GM18951 (cell line): ENCODE data around the gene MRPL36.
"Not testable (repeated sequence)": the region's sequence is repeated elsewhere in the genome, so short reads cannot be mapped to it uniquely, and the experiment has no call there.

ENCODE experiments used
- POLR2A ChIP-seq: IDR thresholded peaks from 4 replicates; pipeline ENCODE4 v1.6.1; 2011; ENCODE audit warnings: mild to moderate bottlenecking; ENCODE audit not compliant: insufficient read length, insufficient read depth; ENCODE audit errors: extremely low read depth
- in situ Hi-C: fragments of 300-500 bp; cut with MboI; formaldehyde crosslinking; loops from one replicate; pipeline ENCODE4 v1.12.0; 2022; ENCODE audit warnings: low sequenced_read_pairs, mixed read lengths, inconsistent platforms; ENCODE audit not compliant: unreplicated experiment

Gene MRPL36

DNA sequence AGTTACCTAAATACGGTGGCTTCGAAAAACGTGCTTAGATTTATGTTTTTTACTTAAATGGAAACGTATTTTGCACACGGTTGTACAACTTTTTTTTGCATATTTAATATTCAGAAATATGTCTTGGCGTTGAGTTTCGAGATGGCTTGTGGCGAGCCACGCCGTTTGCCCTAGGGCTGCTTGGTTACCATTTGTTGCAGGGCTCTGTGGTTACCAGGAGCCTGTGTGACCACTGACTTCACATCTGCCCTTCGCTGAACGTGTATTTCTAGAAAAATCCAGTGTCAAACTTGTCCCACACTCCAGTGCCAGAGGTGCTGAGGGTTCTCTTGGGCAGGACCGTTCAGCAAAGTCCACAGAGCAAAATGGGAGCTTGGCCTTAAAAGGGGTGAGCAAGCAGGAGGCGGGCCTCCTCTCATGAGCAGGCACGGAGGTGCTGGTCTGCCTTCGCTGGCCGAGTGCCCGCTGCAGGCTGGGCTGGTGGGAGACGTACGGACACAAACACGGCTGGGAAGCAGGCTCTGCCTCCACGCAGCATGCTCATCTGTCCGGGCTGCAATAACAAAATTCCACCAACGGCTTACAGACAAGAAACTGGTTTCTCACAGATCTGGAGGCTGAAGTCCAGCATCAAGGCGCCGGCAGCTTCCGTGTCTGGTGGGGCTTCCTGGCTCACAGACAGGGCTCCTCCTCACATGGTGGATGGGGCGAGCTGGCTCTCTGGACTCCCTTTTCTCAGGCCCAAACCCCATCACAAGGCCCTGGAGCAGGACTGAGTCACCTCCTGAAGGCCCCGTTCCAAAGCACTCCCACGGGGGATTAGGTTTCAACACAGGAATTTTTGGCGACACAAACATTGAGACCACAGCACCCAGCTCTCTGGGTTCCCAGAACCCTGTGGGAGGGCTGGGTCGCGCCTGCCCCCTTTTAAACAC is 5.4 kb downstream of the MRPL36 start:
- in situ Hi-C loops = no loop called here
- TF ChIP-seq POLR2A = no peak

DNA sequence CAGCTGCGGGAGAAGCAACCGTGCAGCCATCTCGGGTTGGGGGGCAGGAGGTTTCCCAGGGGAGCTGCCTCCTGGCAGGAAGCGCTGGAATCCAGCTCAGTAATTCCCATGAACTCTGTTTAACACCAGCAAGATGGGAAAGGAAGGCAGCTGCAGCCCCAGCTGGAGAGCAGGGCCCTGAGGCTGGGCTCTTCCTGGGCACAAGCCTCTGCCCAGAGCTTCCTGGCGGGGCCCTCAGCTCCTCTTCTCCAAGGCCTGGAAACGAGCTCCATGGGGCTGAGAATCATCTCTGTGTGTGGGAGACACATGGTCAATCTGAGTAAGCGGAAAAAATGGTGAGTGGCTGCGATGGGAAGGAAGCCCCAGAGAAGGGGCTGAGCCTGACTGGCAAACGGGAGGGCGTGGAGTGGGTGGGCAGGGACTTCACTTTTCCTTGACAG is 6.3 kb downstream of the MRPL36 start:
- no peak for TF ChIP-seq POLR2A
- in situ Hi-C loops = no loop called here

DNA sequence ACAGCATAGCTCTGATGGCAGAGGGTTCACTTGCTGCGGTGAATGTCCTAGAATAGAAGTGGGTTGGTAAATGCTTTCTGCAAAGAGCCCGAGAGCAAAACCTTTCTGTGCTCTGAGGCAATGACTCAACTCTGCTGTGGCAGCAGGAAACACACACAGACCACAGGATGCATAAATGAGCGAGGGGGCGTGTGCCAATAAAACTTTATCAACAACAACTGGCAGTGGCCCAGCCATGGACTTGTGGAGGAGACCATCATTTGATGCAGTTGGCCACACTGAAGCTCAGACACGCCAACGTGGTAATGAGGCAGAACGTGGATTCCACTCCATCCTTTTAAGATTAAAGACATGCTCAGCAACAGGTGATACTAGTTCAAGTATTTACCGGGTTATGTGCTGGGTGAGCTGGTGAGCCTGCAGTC is 6.8 kb downstream of the MRPL36 start:
- TF ChIP-seq POLR2A = no peak
- in situ Hi-C loops = no loop called here

GRCh38 chr5:1791176-1791575 is 8.5 kb downstream of the MRPL36 start:
- in situ Hi-C loops = no loop called here

DNA sequence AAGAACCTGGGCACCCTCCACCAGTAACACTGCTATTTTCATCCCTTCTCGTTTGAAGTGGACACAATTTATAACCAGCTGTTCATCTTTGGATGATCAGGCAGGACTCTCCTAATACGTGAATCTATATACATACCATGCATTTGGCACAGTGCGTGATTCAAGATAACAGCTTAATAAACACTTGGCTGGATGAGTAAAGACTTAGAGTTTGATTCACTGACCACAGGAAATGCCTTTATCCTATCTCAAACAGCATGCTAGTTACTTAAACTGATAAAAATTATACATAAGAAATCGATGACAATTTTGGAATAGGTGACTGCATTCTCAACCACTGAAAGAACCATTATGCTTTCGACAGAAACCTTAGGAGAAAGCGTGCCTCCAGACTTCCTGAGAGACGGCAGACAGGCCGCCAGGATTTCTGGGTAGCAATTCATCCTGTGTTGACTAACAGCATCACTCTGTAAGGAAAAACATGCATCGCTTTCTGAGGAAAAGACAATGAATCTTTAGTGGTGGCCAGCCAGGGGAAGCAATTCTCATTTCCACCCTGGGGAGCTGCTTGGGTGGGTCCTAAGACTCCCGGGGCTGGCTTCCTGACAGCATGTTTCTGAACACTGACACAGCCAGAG is 9.7 kb downstream of the MRPL36 start:
- in situ Hi-C loops = no loop called here
- TF ChIP-seq POLR2A = no peak

More at GRCh38 chr5:1791176-1791575, 8.5 kb downstream of the MRPL36 start:
- TF ChIP-seq POLR2A = no peak

DNA sequence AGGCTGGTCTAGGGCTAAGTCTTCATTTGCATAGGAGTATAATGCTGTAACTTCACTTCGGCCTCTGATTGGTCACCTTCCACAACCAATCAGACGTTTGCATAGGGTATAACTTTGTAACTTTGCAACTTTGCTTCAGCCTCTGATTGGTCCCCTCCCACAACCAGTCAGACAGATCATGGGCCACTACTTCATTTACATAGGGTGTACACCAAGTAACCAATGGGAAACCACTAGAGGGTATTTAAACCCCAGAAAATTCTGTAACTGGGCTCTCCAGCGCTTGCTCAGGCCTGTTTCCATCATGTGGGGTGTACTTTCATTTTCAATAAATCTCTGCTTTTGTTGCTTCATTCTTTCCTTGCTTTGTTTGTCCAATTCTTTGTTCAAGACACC is 10.2 kb downstream of the MRPL36 start:
- in situ Hi-C loops = not testable (repeated sequence)

DNA sequence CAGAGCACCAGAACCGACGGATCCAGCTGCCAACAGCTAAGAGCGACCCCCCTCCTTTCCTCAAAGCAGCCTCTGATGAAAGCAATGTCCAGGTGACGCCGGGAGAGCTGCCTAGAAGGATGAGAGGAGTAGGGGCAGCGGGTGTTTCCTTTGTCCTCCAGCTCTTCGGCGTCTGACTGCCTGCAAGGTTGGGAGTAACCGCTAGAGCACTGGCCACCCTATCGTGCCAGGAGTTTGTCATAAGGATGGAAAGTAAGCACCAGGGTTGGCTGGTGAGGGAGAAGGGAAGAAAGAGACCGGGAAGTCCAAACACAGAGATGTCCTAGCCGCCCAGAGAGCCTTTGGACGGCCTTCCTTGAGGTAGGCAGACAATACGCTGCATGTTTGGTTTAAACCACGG is 10.8 kb downstream of the MRPL36 start:
- in situ Hi-C loops = no loop called here
- TF ChIP-seq POLR2A = no peak

- no peak for TF ChIP-seq POLR2A
- in situ Hi-C loops = no loop called here
These were observed 11.4 kb downstream of the MRPL36 start for GRCh38 chr5:1788200-1788599.

- in situ Hi-C loops = no loop called here
- TF ChIP-seq POLR2A = no peak
These were observed 12.1 kb downstream of the MRPL36 start for GRCh38 chr5:1787472-1788047.

DNA sequence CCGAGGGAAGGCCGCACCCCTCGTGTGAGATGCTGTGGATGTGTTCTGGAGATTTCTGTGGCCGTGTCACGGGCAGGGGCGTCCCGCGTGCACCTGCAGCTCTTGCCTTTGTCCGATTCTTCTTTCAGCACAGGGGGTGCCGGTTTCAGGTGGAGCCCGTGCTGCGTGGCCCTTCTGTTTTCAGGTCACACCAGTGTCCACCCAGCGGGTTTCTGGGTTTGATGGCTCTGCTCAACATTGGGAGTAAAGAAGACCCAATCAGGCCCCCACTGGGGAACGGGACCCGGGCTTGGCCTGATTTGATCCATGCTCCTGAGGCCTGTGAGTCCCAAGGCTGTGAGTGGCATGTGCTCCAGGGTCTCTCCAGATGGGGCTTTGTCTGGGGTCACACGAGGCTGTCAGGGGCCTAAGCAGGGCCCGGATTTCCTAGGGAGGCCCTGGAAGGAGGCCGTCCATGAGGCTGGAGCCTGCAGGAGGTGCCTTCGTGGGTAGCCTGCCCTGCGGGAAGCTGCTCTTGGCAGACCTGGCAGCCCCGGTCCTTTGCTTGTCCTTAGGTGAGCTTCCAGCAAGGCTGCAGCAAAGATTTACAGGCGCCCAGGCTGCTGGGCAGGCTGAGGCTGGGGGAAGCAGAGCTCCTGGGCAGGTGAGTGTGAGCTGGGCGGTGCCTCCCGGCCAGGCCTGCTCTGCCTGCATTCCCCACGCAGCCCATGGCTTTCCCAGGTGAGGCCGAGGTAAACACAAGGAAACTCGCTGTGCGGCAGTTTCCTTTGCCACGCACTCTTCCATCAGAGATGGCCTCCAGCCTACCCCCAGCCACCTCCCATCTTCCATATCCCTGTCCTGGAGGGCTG is 12.8 kb downstream of the MRPL36 start:
- TF ChIP-seq POLR2A = no peak
- in situ Hi-C loops = no loop called here

DNA sequence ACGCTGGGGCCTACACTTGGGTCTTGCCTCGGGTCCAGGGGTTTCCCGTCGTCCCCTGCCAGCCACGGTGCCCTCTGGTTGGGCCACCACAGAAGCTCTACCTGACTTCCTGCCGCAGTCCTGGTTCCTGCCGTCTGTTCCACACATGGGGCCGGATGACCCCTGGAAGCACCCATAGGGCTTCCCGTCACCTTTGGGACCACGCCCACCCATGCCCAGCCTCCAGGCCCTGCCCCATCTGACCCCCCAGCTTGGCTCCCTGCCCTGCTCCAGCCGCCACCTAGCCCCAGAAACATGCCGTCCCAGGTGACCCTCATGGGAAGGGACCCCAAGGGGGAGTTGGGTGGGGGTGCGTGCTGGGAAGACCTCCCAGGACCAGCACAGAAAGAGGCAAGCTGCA is 13.7 kb downstream of the MRPL36 start:
- TF ChIP-seq POLR2A = no peak
- in situ Hi-C loops = no loop called here

- no peak for TF ChIP-seq POLR2A
- in situ Hi-C loops = no loop called here
These were observed 14.6 kb downstream of the MRPL36 start for GRCh38 chr5:1785062-1785461.

DNA sequence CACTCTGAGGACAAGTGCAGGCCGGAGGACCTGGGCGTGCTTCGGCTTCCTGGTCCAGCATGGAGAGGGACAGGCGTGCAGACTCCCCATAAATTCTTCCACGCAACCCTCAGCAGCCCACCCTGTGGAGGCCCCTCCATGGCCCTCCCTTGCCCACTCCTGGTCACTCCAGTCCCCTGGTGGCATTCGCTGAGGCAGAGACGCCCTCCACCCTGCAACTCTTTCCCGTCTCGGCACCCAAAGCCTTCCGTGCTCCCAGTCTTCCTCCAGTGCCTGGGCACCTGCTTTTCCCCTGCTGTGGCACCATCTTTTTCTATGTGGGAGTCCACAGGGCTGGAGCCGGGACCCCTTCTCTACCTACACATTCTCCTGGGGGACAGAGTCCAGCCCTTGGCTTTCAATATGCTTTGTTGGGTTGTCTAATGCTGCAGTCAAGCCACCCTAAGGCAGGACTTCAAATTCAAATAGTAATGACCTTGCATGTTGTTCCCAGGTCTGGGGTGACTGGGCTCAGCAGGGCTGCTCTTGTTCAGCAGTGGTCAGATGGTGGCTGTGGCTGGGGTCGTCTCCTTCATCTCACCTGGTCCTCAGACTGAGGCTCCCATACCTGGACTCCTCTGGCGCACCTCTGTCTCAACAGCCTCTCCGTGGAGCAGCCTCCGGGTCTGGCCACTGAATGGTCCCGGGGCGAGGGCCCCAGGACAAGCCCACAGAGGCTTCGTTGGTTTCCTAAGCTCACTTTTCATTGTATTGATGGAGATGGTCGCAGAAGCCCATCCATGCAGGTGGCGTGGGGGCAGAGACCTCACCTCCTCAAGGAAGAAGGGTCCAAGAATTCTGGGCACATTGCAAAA is 15.2 kb downstream of the MRPL36 start:
- TF ChIP-seq POLR2A = no peak
- in situ Hi-C loops = no loop called here
